HepG2 (cell line): Measurements from ENCODE around the gene USP36. TPM values are rescaled to one million over a fixed set of nuclear protein-coding genes. Genes with fewer than 3 reads are reported as not detected.

Experiments
- ATAC-seq: fragments of 200-7000 bp; cut with Tn5 transposase; 3 replicates; pipeline ENCODE4 v1.9.1; 2020; ENCODE audit warnings: mild to moderate bottlenecking, moderate library complexity
- BruUV-seq: library from RNA; stranded (reverse); fragments of 400-500 nt; replicated peaks from 2 replicates; lab custom pipeline; 2021; lab: Mats Ljungman, UMichigan
- CTCF ChIA-PET: fragments of 300-600 bp; formaldehyde crosslinking; extraction: SDS; loops from one replicate; lab custom pipeline; 2021; ENCODE audit warnings: low total read pairs, inconsistent platforms, low intra/inter-chr PET ratio; lab: Yijun Ruan, JAX
- POLR2A ChIA-PET: fragments of 350-600 bp; sonication (Branson Sonifier 250); formaldehyde crosslinking; loops from one replicate; lab custom pipeline; 2020; ENCODE audit warnings: antibody characterized with exemption, inconsistent platforms; lab: Yijun Ruan, JAX
- DNase-seq: peaks from one replicate; pipeline ENCODE4 v3.0.0-alpha.2; 2015; ENCODE audit warnings: low spot score
- FAIRE-seq: peaks from 3 replicates; lab custom pipeline; 2011; peaks lifted over from hg19 to GRCh38; lab: Jason Lieb, UNC
- H2AFZ ChIP-seq: one replicate; pipeline ENCODE4 v1.6.1; 2011; ENCODE audit warnings: low read length, inconsistent platforms
- H3K27ac ChIP-seq: fragments of 300-600 bp; 3 replicates; pipeline ENCODE4 v1.8.0; 2011; ENCODE audit warnings: mixed run types, mild to moderate bottlenecking, mixed read lengths, low read length, inconsistent platforms; ENCODE audit not compliant: insufficient read depth; ENCODE audit errors: extremely low read length
- H3K27me3 ChIP-seq, 2 experiments: fragments of 200-600 bp in 1 of 2; 2 replicates in 1 of 2; 3 replicates in 1 of 2; pipeline versions ENCODE4 v1.6.0 to v1.8.0; 2011; ENCODE audit warnings: low read length in 2 of 2, mild to moderate bottlenecking in 2 of 2, moderate library complexity in 2 of 2, inconsistent platforms in 1 of 2; ENCODE audit not compliant: insufficient read depth in 2 of 2, control insufficient read depth in 1 of 2
- H3K36me3 ChIP-seq, 2 experiments: fragments of 200-600 bp in 1 of 2; replicated peaks in 1 of 2; 2 replicates in 1 of 2; 3 replicates in 1 of 2; pipeline versions ENCODE4 v1.5.1 to v1.8.0; 2011; ENCODE audit warnings: low read length in 2 of 2, inconsistent platforms in 1 of 2; ENCODE audit not compliant: insufficient read depth in 2 of 2, control insufficient read depth in 1 of 2
- H3K4me1 ChIP-seq: 2 replicates; pipeline ENCODE4 v1.5.1; 2012; ENCODE audit warnings: low read length, inconsistent platforms; ENCODE audit not compliant: insufficient read depth
- H3K4me2 ChIP-seq: 2 replicates; pipeline ENCODE4 v1.6.0; 2011; ENCODE audit warnings: low read depth, low read length, inconsistent platforms
- H3K4me3 ChIP-seq, 3 experiments: fragments of 200-600 bp in 1 of 3; sonication (generic), shearing (Covaris generic) in 1 of 3; replicated peaks in 1 of 3; 2 replicates each; pipeline ENCODE4 v1.5.1; 2011 to 2016; ENCODE audit warnings: low read length in 3 of 3, inconsistent platforms in 2 of 3, low read depth in 2 of 3, mild to moderate bottlenecking in 2 of 3, control low read depth in 1 of 3, mixed read lengths in 1 of 3; ENCODE audit not compliant: insufficient read depth in 1 of 3
- H3K79me2 ChIP-seq: one replicate; pipeline ENCODE4 v1.6.1; 2011; ENCODE audit warnings: low read length, inconsistent platforms; ENCODE audit not compliant: insufficient read depth
- H3K9ac ChIP-seq: 2 replicates; pipeline ENCODE4 v1.6.0; 2011; ENCODE audit warnings: mild to moderate bottlenecking, low read depth, low read length, inconsistent platforms; ENCODE audit not compliant: insufficient read depth
- H3K9me3 ChIP-seq: 2 replicates; pipeline ENCODE4 v1.5.1; 2012; ENCODE audit warnings: mild to moderate bottlenecking, low read length
- H4K20me1 ChIP-seq: 2 replicates; pipeline ENCODE4 v1.6.0; 2011; ENCODE audit warnings: inconsistent platforms, mild to moderate bottlenecking, low read length, moderate library complexity; ENCODE audit not compliant: insufficient read depth
- BRD4 ChIP-seq: sonication (generic); formaldehyde crosslinking; IDR thresholded peaks from 2 replicates; pipeline ENCODE4 v1.4.0; 2020; ENCODE audit warnings: missing genetic modification reagents
- DZIP1 ChIP-seq: sonication (generic); formaldehyde crosslinking; IDR thresholded peaks from 2 replicates; pipeline ENCODE4 v1.5.0; 2020; ENCODE audit warnings: mild to moderate bottlenecking, missing genetic modification reagents
- MTA1 ChIP-seq: sonication (generic); formaldehyde crosslinking; IDR thresholded peaks from 2 replicates; pipeline ENCODE4 v1.4.0; 2020; ENCODE audit warnings: missing genetic modification reagents, mild to moderate bottlenecking, borderline replicate concordance
- POLR2A ChIP-seq, 2 experiments: IDR thresholded peaks; 2 replicates each; pipeline ENCODE4 v1.6.1; 2011; ENCODE audit warnings: low read depth in 2 of 2, low read length in 2 of 2, mild to moderate bottlenecking in 1 of 2, moderate library complexity in 1 of 2; ENCODE audit not compliant: insufficient read depth in 1 of 2
- RBM22 ChIP-seq: fragments of 200-400 bp; formaldehyde crosslinking; optimal IDR thresholded peaks from 2 replicates; pipeline ENCODE3; 2017; ENCODE audit warnings: mild to moderate bottlenecking, low read length, moderate library complexity
- ZNF12 ChIP-seq: sonication (generic); formaldehyde crosslinking; IDR thresholded peaks from 2 replicates; pipeline ENCODE4 v1.5.0; 2020; ENCODE audit warnings: missing genetic modification reagents
- ZNF546 ChIP-seq: sonication (generic); formaldehyde crosslinking; conservative IDR thresholded peaks from 2 replicates; pipeline ENCODE4 v1.8.1; 2023; ENCODE audit warnings: mild to moderate bottlenecking, missing genetic modification reagents
- WGBS: methylation state at CpG from one replicate; pipeline ENCODE4 v1.1.6; 2017; ENCODE audit warnings: low lambda C conversion rate; 5-methylcytosine and 5-hydroxymethylcytosine counted together
- in situ Hi-C: cut with HindIII; loops from 2 replicates; pipeline ENCODE4 v1.10.0; 2017; ENCODE audit warnings: low pct_unique_long_range_greater_than_20kb; ENCODE audit not compliant: extremely low pct_ligation_motif_present
- intact Hi-C: fragments of 100-400 bp; cut with micrococcal nuclease; formaldehyde crosslinking; loops from one replicate; pipeline ENCODE4 v1.10.0; 2022; ENCODE audit not compliant: unreplicated experiment
- polyA plus RNA-seq, 8 experiments: library from polyadenylated mRNA; depleted of rRNA in 3 of 8; stranded (reverse) in 7 of 8; unstranded in 1 of 8; fragments of >200 nt; fragmentation: Illumina TruSeq in 4 of 8; extraction: Trizol in 4 of 8; gene quantifications; 2 replicates each; pipeline versions ENCODE4 v1.2.1 to v1.2.3, GENCODE V29; 2011 to 2016; ENCODE audit warnings: low read depth in 4 of 8, missing spikeins in 1 of 8, mixed read lengths in 1 of 8; ENCODE audit not compliant: insufficient read depth in 1 of 8
- total RNA-seq, 5 experiments: library from RNA; depleted of rRNA; stranded (reverse); fragments of >200 nt; fragmentation: Illumina TruSeq; extraction: Trizol; gene quantifications; 2 replicates each; pipeline ENCODE4 v1.2.3, GENCODE V29; 2016; ENCODE audit warnings: low read depth in 1 of 5
- TF ChIP-seq, protein P1 (sequence below): sonication (generic); formaldehyde crosslinking; IDR thresholded peaks from 2 replicates; pipeline ENCODE4 v1.5.1; 2020; ENCODE audit warnings: mild to moderate bottlenecking, missing genetic modification reagents, moderate library complexity
- TF ChIP-seq, protein P2 (sequence below): sonication (generic); formaldehyde crosslinking; IDR thresholded peaks from 2 replicates; pipeline ENCODE4 v1.5.1; 2020; ENCODE audit warnings: mild to moderate bottlenecking, missing genetic modification reagents, borderline replicate concordance

The USP36 gene
- total and polyA plus RNA-seq, 2 of the 13 experiments (the other 11 are each of a cell fraction or from before 2014, with no cell fraction given): 29.6 to 45.9 TPM

DNA sequence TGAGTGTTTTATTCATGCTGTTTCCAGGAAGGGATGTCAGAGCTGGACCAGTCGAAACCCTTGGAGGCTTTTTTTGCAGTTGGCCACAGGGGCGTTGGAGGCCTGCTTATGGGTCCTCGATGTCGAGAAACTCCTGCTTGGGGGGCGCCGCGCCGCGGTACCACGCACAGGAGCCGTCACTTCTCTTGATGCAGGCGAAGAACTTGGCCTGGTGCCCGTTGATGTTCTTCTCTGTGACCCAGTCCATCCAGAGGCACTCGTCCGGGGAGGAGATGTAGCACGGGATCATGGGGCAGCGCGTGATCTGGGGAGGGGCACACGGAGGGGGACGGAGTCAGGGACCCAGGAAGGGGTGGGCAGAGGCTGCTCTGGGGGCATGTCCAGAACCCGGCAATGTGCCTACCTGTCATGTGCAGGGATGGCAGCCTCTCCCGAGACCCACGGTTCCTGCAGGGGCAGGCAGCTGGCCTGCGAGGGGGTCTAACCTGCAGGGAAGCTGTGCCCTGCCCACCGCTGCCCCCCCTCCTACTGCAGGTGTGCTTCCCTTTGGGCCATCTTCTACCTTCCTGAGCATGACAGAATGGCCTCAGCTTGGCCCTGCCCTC, 15.0 kb upstream of the USP36 start:
- ATAC-seq: no peak
- 95% methylated on average over 25 of the region's 25 CpGs for WGBS
- BruUV-seq: no TSS peak
- Histone ChIP-seq H3K9ac (no peak overlapping the region), H3K4me3 (no peak overlapping the region), H3K27ac (no peak overlapping the region), H3K27me3 (no peaks in the 10 kb centered on the region), H3K4me1 (0 out of 2 replicates have a peak, but pooled peaks cover 6% of the 10 kb centered on the region), H3K9me3 (no peaks in the 10 kb centered on the region), H3K79me2 (no peaks in the 10 kb centered on the region), H4K20me1 (no peaks in the 10 kb centered on the region), H3K36me3 (0 out of 5 replicates have a peak, but pooled peaks cover 0 to 5% of the 10 kb centered on the region in 2 experiments), H3K4me2 (no peak overlapping the region), H2AFZ (no peak overlapping the region)
- in situ Hi-C loops (no loop called here), intact Hi-C loops (no loop called here)
- ChIA-PET POLR2A (no interaction called here), CTCF (no interaction called here)
- DNase-seq: no peak
- no peak for FAIRE-seq
- TF ChIP-seq MTA1 (CRISPR knock-in tag) (no peak), ZNF12 (no peak), POLR2A (IDR thresholded peaks at IDR 0.05; ENCODE audit: insufficient read depth in 1 of 2, low read depth in 2 of 2, low read length in 2 of 2) (no peak), ZNF546 (no peak), DZIP1 (CRISPR knock-in tag) (no peak), RBM22 (no peak), BRD4 (no peak)
- TF ChIP-seq, protein P1, sequence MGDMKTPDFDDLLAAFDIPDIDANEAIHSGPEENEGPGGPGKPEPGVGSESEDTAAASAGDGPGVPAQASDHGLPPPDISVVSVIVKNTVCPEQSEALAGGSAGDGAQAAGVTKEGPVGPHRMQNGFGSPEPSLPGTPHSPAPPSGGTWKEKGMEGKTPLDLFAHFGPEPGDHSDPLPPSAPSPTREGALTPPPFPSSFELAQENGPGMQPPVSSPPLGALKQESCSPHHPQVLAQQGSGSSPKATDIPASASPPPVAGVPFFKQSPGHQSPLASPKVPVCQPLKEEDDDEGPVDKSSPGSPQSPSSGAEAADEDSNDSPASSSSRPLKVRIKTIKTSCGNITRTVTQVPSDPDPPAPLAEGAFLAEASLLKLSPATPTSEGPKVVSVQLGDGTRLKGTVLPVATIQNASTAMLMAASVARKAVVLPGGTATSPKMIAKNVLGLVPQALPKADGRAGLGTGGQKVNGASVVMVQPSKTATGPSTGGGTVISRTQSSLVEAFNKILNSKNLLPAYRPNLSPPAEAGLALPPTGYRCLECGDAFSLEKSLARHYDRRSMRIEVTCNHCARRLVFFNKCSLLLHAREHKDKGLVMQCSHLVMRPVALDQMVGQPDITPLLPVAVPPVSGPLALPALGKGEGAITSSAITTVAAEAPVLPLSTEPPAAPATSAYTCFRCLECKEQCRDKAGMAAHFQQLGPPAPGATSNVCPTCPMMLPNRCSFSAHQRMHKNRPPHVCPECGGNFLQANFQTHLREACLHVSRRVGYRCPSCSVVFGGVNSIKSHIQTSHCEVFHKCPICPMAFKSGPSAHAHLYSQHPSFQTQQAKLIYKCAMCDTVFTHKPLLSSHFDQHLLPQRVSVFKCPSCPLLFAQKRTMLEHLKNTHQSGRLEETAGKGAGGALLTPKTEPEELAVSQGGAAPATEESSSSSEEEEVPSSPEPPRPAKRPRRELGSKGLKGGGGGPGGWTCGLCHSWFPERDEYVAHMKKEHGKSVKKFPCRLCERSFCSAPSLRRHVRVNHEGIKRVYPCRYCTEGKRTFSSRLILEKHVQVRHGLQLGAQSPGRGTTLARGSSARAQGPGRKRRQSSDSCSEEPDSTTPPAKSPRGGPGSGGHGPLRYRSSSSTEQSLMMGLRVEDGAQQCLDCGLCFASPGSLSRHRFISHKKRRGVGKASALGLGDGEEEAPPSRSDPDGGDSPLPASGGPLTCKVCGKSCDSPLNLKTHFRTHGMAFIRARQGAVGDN (CRISPR knock-in tag): no peak
- TF ChIP-seq, protein P2, sequence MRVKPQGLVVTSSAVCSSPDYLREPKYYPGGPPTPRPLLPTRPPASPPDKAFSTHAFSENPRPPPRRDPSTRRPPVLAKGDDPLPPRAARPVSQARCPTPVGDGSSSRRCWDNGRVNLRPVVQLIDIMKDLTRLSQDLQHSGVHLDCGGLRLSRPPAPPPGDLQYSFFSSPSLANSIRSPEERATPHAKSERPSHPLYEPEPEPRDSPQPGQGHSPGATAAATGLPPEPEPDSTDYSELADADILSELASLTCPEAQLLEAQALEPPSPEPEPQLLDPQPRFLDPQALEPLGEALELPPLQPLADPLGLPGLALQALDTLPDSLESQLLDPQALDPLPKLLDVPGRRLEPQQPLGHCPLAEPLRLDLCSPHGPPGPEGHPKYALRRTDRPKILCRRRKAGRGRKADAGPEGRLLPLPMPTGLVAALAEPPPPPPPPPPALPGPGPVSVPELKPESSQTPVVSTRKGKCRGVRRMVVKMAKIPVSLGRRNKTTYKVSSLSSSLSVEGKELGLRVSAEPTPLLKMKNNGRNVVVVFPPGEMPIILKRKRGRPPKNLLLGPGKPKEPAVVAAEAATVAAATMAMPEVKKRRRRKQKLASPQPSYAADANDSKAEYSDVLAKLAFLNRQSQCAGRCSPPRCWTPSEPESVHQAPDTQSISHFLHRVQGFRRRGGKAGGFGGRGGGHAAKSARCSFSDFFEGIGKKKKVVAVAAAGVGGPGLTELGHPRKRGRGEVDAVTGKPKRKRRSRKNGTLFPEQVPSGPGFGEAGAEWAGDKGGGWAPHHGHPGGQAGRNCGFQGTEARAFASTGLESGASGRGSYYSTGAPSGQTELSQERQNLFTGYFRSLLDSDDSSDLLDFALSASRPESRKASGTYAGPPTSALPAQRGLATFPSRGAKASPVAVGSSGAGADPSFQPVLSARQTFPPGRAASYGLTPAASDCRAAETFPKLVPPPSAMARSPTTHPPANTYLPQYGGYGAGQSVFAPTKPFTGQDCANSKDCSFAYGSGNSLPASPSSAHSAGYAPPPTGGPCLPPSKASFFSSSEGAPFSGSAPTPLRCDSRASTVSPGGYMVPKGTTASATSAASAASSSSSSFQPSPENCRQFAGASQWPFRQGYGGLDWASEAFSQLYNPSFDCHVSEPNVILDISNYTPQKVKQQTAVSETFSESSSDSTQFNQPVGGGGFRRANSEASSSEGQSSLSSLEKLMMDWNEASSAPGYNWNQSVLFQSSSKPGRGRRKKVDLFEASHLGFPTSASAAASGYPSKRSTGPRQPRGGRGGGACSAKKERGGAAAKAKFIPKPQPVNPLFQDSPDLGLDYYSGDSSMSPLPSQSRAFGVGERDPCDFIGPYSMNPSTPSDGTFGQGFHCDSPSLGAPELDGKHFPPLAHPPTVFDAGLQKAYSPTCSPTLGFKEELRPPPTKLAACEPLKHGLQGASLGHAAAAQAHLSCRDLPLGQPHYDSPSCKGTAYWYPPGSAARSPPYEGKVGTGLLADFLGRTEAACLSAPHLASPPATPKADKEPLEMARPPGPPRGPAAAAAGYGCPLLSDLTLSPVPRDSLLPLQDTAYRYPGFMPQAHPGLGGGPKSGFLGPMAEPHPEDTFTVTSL (CRISPR knock-in tag): no peak
